Suprapubic skin (tissue), 4 donors: ENCODE data around the gene UBAP1L. TPM values are rescaled to one million over a fixed set of nuclear protein-coding genes. Genes with fewer than 3 reads are reported as not detected.

Source experiments
- DNase-seq, 2 donors: peaks; one replicate each; pipeline ENCODE4 v3.0.0-alpha.2; 2019; ENCODE audit warnings: low spot score in 2 of 2
- H3K27ac ChIP-seq: fragments of 200-600 bp; sonication (generic); one replicate; pipeline ENCODE4 v1.5.1; 2019
- H3K27me3 ChIP-seq: fragments of 200-600 bp; sonication (generic); one replicate; pipeline ENCODE4 v1.5.1; 2019
- H3K36me3 ChIP-seq: fragments of 200-600 bp; sonication (generic); one replicate; pipeline ENCODE4 v1.5.1; 2019
- H3K4me1 ChIP-seq: fragments of 200-600 bp; sonication (generic); one replicate; pipeline ENCODE4 v1.5.1; 2019
- H3K4me3 ChIP-seq: fragments of 200-600 bp; sonication (generic); one replicate; pipeline ENCODE4 v1.5.1; 2019; ENCODE audit warnings: mild to moderate bottlenecking
- H3K9me3 ChIP-seq: fragments of 200-600 bp; sonication (generic); one replicate; pipeline ENCODE4 v1.5.1; 2019
- CTCF ChIP-seq, 2 donors: fragments of 200-600 bp in 1 of 2; fragments of 450-650 bp in 1 of 2; sonication (generic) in 1 of 2; IDR thresholded peaks; one replicate each; pipeline ENCODE4 v1.5.1; 2016 to 2019; ENCODE audit warnings: antibody characterized with exemption in 2 of 2, mild to moderate bottlenecking in 1 of 2, moderate library complexity in 1 of 2
- EP300 ChIP-seq: sonication (generic); formaldehyde crosslinking; IDR thresholded peaks from one replicate; pipeline ENCODE4 v1.6.1; 2017; ENCODE audit warnings: antibody characterized with exemption
- POLR2A ChIP-seq, 2 donors: fragments of 450-650 bp; IDR thresholded peaks; one replicate each; pipeline ENCODE4 v1.6.1; 2017; ENCODE audit warnings: antibody characterized with exemption in 2 of 2, mild to moderate bottlenecking in 2 of 2, moderate library complexity in 2 of 2
- POLR2AphosphoS5 ChIP-seq, 3 donors: sonication (generic); formaldehyde crosslinking; IDR thresholded peaks; one replicate each; pipeline ENCODE4 v1.6.1; 2017; ENCODE audit warnings: antibody characterized with exemption in 3 of 3
- WGBS: methylation state at CpG from one replicate; pipeline ENCODE4 v1.1.5; 2018; 5-methylcytosine and 5-hydroxymethylcytosine counted together
- total RNA-seq, 4 donors: library from RNA; depleted of rRNA; stranded (reverse); fragments of >200 nt; gene quantifications; one replicate each; pipeline ENCODE4 v1.1.0, GENCODE V29; 2016

Gene UBAP1L
- total RNA-seq, 4 donors from 2014 or later: 2.3 to 21.4 (median 5.6) TPM

GRCh38 chr15:65087873-65088642, 26.9 kb downstream of the UBAP1L start:
- peaks cover 37% of the 10 kb centered on the region for H3K4me1 ChIP-seq
- 42% methylated on average over 13 of the region's 13 CpGs for WGBS
- H3K36me3 ChIP-seq: no peaks in the 10 kb centered on the region
- no peak for TF ChIP-seq CTCF (IDR thresholded peaks at IDR 0.05)
- peak; percentile 82 for TF ChIP-seq EP300
- H3K27me3 ChIP-seq: peaks cover 6% of the 10 kb centered on the region
- H3K4me3 ChIP-seq: no peak overlapping the region
- peak overlapping the region; percentile 43 for H3K27ac ChIP-seq
- no peaks in the 10 kb centered on the region for H3K9me3 ChIP-seq
- no peak for DNase-seq

DNA sequence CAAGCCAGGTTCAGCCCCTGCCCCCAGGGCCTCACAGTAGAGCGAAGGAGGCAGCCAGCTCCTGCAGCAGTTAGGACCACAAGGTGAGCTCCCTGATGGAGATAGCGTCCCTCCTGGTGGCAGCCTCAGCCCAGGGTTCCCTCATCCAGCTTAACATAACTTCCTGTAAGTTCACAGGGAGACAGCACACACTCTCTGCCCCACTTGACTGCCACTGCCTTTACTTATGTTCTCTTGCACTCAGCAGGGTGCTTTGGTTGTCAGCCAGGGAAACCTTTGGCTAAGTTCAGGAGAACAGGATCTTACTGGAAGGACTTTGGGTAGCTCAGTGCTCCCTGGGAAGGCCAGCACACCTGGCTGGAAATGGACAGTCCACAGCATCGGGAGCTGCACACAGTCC, 27.6 kb downstream of the UBAP1L start:
- no peak for DNase-seq
- peaks cover 43% of the 10 kb centered on the region for H3K4me1 ChIP-seq
- TF ChIP-seq CTCF (IDR thresholded peaks at IDR 0.05): no peak
- TF ChIP-seq POLR2AphosphoS5 (IDR thresholded peaks at IDR 0.05): no peak
- TF ChIP-seq EP300: no peak
- no peak for TF ChIP-seq POLR2A (IDR thresholded peaks at IDR 0.05)
- H3K9me3 ChIP-seq: no peaks in the 10 kb centered on the region
- H3K27me3 ChIP-seq: peaks cover 6% of the 10 kb centered on the region
- no peaks in the 10 kb centered on the region for H3K36me3 ChIP-seq
- peak overlapping the region; percentile 43 for H3K27ac ChIP-seq
- WGBS: 69% methylated on average over 2 of the region's 3 CpGs
- no peak overlapping the region for H3K4me3 ChIP-seq

- no peaks in the 10 kb centered on the region for H3K36me3 ChIP-seq
- H3K27me3 ChIP-seq: peaks cover 6% of the 10 kb centered on the region
- no peak for DNase-seq
- TF ChIP-seq EP300 (no peak), POLR2AphosphoS5 (IDR thresholded peaks at IDR 0.05) (no peak), CTCF (IDR thresholded peaks at IDR 0.05) (no peak), POLR2A (IDR thresholded peaks at IDR 0.05) (no peak)
- peak overlapping the region; percentile 43 for H3K27ac ChIP-seq
- H3K9me3 ChIP-seq: no peaks in the 10 kb centered on the region
- H3K4me3 ChIP-seq: no peak overlapping the region
- peaks cover 49% of the 10 kb centered on the region for H3K4me1 ChIP-seq
- WGBS: 38% methylated on average over 4 of the region's 6 CpGs
These were observed 28.3 kb downstream of the UBAP1L start for GRCh38 chr15:65086680-65087111.

- no peak for DNase-seq
- H3K4me1 ChIP-seq: peaks cover 49% of the 10 kb centered on the region
- TF ChIP-seq EP300 (no peak), POLR2A (IDR thresholded peaks at IDR 0.05) (no peak), CTCF (IDR thresholded peaks at IDR 0.05) (no peak), POLR2AphosphoS5 (IDR thresholded peaks at IDR 0.05) (no peak)
- H3K9me3 ChIP-seq: no peaks in the 10 kb centered on the region
- WGBS: 71% methylated on average over 6 of the region's 6 CpGs
- H3K27ac ChIP-seq: no peak overlapping the region
- H3K4me3 ChIP-seq: no peak overlapping the region
- H3K36me3 ChIP-seq: no peaks in the 10 kb centered on the region
- peaks cover 6% of the 10 kb centered on the region for H3K27me3 ChIP-seq
These were observed 28.9 kb downstream of the UBAP1L start for GRCh38 chr15:65085990-65086679.

- Histone ChIP-seq H3K9me3 (no peaks in the 10 kb centered on the region), H3K4me1 (peaks cover 49% of the 10 kb centered on the region), H3K27ac (peak overlapping the region; percentile 0), H3K27me3 (peaks cover 6% of the 10 kb centered on the region), H3K4me3 (no peak overlapping the region), H3K36me3 (no peaks in the 10 kb centered on the region)
- no peak for DNase-seq
- WGBS: 71% methylated on average over 8 of the region's 8 CpGs
- no peak for TF ChIP-seq EP300
- no peak for TF ChIP-seq CTCF (IDR thresholded peaks at IDR 0.05)
- TF ChIP-seq POLR2AphosphoS5 (IDR thresholded peaks at IDR 0.05): no peak
- TF ChIP-seq POLR2A (IDR thresholded peaks at IDR 0.05): no peak
These were observed 29.7 kb downstream of the UBAP1L start for GRCh38 chr15:65085207-65085753.
